Measurements from ENCODE around the gene RNF113A.
"Not testable (repeated sequence)": the region's sequence is repeated elsewhere in the genome, so short reads cannot be mapped to it uniquely, and the experiment has no call there.

The RNF113A gene

GRCh38 chrX:119826399-119826959 is 45.1 kb downstream of the RNF113A start:
- DNase-seq (ENCODE audit: low read depth in 1 of 2, low spot score in 1 of 2), result no peak
- Histone ChIP-seq H3K27me3 (ENCODE audit: insufficient read depth, poor library complexity, severe bottlenecking) (no peaks in the 10 kb centered on the region), H3K4me3 (replicated peaks; ENCODE audit: insufficient read depth, low read length) (no peak overlapping the region), H3K27ac (replicated peaks) (no peak overlapping the region)
- TF ChIP-seq SPI1 (IDR thresholded peaks at IDR 0.05; ENCODE audit: borderline replicate concordance, low read depth) (no peak), GABPA (IDR thresholded peaks at IDR 0.05; ENCODE audit: low read depth) (no peak), REST (IDR thresholded peaks at IDR 0.05; ENCODE audit: insufficient replicate concordance, low read depth) (no peak), POLR2AphosphoS5 (IDR thresholded peaks at IDR 0.05; ENCODE audit: low read depth) (no peak), CTCF (IDR thresholded peaks at IDR 0.05; ENCODE audit: insufficient read depth, low read length) (no peak)

- not testable (repeated sequence) for H3K27ac ChIP-seq (replicated peaks)
Observed at GRCh38 chrX:119824221-119824620, 47.3 kb downstream of the RNF113A start.

GRCh38 chrX:119821703-119822102 is 49.8 kb downstream of the RNF113A start:
- not testable (repeated sequence) for DNase-seq (ENCODE audit: low read depth in 1 of 2, low spot score in 1 of 2); H3K27me3 ChIP-seq (ENCODE audit: insufficient read depth, poor library complexity, severe bottlenecking); H3K4me3 ChIP-seq (replicated peaks; ENCODE audit: insufficient read depth, low read length); H3K27ac ChIP-seq (replicated peaks)

More at GRCh38 chrX:119824221-119824620, 47.3 kb downstream of the RNF113A start:
- H3K4me3 ChIP-seq (replicated peaks; ENCODE audit: insufficient read depth, low read length); DNase-seq (ENCODE audit: low read depth in 1 of 2, low spot score in 1 of 2); H3K27me3 ChIP-seq (ENCODE audit: insufficient read depth, poor library complexity, severe bottlenecking): not testable (repeated sequence)

Data from HL-60 (cell line).